Stimulated activated CD4-positive, alpha-beta T cell treated with anti-CD3 and anti-CD28 coated beads, Interleukin-12 subunit alpha, Interleukin-12 subunit beta, amount 100 ng/mL, for 48 hours (primary cell): ENCODE results near the gene TTI1.

Experiments used
- DNase-seq, 3 donors: peaks; one replicate each; pipeline ENCODE4 v3.0.0-alpha.2; 2020; ENCODE audit warnings: low read depth in 2 of 3, low spot score in 1 of 3

The TTI1 gene

DNA sequence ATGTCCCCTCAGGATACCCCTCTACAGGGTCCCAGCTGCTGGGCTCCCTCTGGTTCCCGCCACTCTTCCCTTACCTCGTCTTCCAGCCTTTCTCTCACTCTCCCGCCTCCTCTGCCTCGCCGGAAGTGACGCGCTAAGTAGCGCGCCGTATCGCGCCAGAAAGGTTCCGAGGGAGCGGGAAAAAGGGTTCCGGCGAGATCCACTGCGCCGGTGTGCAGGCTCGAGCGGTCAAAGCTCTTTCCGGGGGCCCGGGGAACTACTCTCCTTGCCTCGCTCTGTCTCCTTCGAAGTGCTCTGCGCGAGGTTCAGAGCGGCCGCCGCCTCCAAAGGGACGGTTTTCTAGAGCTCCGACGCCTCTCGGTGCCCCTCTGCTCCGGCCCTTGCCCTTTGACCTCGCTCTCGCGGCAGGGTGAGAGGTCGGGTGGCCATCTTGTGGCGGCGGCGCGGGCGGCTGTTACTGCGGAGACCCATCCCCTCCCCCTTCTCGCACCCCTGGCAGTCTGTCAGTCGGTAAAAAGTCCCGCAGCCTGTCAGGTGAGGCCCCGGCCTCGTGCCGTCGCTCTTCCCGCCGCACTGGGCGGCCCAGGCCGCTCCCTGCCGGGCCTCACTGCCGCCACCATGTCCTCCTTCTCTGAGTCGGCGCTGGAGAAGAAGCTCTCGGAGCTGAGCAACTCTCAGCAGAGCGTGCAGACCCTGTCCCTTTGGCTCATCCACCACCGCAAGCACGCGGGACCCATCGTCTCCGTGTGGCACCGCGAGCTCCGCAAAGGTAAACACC, at the start of gene TTI1, which contains the start of gene RPRD1B:
TSS of gene TTI1 (minus strand) at position 127 of the 778 bp plus-strand sequence. CDS start 19,640 bp downstream, outside the sequence.
TSS of gene RPRD1B (plus strand) at position 417 of the 778 bp plus-strand sequence. CDS start at position 619, 202 bp downstream.
- peak; percentile 80 to 83 (median 81) for DNase-seq

DNA sequence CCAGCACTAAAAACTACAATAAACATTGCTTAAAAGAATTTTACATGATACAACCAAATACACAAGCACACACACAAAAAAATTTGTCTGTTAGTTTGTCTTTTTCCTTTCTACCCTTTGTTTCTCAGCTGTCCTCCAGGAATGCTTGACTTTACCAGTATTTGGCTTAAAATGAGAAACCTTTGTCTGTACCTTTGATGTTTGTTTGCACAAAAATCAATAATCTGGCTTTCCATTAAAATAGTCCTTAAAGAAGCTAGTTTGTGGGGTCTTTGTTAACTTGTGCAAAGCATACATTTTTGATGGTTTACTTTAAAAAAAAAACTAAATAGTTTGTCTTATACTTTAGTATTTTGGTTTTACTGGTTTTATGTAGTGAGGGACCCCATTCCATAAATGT, 49.6 kb upstream of the TTI1 start:
- no peak for DNase-seq

DNA sequence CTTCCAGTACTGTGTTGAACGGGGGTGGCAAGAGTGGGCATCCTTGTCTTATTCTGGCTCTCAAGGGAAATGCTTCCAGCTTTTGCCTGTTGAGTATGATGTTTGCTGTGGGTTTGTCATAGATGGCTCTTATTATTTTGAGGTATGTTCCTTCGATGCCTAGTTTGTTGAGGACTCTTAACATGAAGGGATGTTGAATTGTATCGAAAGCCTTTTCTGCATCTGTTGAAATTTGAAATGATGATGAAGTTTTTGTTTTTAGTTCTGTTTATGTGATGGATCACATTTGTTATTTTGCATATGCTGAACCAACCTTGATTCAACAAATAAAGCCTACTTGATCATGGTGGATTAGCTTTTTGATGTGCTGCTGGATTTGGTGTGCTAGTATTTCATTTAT, 48.3 kb upstream of the TTI1 start:
- no peak for DNase-seq

DNA sequence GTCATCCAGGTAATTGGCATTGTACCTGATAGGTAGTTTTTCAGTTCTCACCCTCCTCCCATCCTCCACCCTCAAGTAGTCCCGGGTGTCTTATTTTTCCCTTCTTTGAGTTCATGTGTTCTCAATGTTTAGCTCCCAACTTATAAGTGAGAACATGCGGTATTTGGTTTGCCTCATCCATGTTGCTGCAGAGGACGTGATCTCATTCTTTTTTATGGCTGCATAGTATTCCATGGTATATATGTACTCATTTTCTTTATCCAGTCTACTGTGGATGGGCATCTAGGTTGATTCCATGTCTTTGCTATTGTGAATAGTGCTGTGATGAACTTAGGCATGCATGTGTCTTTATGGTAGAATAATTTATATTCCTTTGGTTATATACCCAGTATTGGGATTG, 46.1 kb upstream of the TTI1 start:
- no peak for DNase-seq

DNA sequence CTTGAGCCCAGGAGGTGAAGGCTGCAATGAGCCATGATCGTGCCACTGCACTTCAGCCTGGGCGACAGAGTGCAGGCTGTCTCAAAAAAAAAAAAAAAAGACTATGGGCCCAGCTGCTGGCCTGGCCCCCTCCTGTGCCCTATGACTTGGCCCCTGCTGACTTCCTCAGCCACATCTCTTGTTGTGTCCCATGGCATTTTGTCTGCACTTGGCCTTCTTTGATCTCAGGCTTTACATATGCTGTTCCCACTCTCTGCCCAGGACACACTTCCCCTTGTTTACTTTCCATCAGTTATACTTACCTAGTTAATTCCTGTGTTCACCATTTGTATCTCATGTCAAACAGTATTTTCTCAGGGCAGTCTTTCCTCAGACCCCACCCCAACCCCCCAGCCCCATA, 44.8 kb upstream of the TTI1 start:
- no peak for DNase-seq

DNA sequence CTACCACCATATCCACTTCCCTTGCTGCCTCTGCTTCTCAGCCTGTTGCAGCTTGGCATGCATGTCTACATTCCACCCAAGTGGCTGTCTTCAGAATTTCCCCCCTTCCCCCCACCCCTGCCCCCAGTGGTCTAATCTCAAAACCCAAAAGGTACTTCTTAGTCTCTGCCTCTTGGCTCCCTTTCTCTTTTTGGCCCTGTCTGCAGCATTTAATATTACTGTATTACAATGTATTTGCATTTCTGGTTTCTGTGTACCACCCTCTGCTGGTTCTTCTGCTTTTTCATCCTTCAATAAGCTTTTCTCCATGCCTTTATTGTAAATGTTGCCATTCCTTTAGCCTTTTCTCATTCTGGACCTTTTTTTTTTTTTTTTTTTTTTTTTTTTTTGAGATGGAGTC, 43.3 kb upstream of the TTI1 start:
- no peak for DNase-seq

DNA sequence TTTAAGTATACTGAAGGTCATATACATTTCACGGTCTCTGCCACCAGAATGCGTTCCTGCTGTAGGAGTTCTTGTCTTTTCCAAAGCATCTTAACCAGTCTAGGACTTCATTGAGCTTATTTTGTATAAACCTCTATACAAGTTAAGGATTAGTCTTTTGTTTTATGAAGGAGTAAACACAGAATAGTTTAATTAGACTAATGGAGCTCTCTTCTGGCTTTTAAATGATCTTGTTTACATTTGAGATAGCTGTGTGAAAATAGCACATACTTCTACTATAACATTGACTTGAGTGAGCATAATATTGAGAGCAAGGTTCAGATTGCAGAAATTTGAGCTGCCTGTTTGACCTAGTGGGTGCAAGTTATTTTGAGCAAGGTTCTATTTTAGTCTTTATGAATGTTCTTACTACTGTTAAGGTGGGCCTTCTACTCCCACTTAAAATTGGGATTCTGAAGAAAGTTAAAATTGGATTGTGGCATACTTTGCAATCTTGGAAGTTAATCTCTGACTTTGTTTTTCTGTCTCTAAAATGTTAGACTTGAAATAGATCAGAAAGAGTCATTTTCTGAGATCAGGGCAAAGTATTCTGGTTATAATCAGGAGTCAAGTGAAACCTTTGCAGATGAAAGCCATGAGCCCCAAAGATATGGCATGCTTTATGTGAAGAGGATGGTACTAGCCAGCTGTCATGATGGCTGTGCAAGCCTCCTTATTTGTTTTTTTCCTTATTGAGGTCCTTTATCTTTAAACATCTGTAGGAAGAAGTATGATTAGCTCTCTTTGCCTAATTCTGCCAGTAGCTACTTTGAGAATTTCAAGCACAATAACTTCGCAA, 42.1 kb upstream of the TTI1 start:
- DNase-seq: no peak

DNA sequence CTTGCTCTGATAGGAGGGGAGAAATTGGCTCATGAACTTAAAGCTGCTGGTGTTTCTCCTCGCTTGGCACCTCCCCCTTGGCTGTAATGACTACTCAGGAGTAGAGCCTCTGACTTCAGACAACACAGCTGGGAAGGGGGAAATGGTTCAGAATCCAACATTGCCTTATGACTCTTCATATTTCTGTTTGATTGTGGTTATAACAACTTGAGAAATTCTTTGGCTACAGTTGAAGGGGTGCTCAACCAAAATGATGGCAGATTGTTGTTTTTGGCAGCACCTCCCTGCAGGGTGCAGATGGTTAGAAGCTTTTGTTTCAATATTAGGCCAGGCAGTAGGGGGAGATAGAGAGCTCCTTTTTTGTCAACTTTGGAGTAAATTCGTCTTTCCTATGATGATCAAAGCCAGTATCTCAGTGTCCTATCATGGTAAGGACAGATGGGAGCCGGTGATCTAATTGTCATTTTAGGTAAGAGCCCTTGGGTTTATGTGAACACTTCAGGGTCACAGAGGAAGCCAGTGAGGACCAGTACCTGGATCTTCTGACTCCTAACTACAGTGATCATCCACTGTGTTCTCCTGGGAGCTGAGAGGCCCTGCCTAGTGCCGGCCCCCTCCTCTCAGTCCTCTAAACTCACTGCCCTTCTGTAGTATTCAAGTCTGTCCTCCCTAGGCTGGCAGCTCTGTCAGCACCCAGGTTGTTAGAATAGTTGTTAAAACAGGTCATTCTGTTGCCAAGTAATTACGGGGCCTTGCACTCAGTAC, 40.2 kb upstream of the TTI1 start:
- DNase-seq: peak in 1 of 3 donors; percentile 48

DNA sequence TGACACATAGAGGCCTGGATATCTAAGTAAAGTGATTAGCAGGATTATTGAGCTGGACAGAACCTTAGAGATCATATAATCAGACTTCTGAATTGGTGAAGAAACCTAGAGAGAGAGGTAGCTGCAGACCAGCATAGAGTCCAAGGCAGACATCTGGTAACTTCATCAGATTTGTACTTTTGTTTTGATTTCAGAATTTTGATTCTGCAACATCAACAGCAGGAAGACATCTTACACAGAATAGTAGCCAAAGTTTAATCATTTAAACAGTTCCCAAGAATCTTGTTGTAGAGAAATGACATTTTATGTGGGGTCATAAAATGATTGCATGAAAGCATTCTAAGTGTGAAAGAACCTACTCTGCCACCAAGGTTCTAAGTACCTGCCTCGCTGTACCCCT, 39.6 kb upstream of the TTI1 start:
- DNase-seq: no peak

DNA sequence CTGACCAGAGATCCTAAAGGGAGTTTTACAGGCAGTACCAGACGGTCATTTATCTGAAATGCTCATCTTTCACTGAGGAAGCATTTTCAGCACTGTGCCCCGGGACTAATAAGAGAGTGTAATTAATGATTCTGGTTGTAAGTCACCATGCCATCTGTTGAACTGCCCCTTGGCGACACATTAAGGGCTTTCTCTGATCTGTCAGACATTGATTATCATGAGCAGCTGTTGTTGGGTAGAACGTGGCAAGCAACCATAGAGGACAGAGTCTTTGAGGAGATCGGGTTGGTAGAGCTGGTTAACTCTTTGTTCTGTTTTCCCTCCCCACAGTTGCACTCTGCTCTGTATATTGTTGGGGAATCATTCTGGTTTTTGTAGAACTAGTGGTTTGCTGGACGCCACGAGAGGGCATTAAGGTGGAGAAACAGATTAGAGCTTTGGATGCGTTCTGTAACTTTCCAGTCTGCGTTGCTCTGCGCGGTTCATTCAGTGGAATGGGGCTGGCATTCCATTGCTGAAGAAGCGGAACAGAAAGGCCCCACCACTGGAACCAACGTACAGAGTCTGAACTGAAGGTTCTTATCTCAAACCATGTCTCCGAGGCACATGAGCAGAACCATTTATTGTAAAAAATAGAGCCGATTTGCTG, 34.6 kb upstream of the TTI1 start:
- DNase-seq: no peak

DNA sequence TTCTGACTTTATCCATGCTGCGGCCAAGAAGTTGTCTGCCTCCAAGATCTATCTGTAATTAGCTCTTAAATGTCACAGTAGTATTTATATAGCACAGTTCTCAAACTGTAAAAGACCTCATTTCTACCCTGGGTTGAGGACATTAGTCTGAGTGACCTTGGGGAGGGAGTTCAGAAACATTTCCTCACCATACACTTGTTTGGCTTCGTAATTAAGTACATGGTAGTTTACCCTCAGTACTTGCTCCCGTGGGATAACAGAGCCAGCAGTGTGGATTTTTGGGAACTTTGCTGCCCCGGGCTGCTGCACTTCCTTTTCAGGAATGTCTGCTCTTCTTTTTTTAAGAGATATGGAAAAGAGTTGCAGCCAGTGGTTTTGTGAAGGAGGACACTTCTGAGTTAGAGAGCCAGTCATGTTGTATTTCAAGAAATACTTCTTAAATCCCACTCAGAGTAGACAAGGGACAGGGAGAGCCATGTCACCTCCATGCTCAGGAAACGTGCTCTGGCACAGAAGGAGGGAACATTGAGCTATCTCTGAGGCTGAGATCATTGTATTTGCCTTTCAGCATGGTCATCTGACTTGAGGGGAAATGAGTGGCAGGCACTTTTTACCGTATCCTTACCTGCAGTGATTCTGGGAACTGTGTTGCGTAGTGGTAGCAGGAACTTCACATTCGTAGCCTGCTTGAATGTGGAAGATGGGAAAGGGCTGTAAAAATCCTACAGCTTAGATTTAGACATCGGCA, 33.9 kb upstream of the TTI1 start:
- no peak for DNase-seq

DNA sequence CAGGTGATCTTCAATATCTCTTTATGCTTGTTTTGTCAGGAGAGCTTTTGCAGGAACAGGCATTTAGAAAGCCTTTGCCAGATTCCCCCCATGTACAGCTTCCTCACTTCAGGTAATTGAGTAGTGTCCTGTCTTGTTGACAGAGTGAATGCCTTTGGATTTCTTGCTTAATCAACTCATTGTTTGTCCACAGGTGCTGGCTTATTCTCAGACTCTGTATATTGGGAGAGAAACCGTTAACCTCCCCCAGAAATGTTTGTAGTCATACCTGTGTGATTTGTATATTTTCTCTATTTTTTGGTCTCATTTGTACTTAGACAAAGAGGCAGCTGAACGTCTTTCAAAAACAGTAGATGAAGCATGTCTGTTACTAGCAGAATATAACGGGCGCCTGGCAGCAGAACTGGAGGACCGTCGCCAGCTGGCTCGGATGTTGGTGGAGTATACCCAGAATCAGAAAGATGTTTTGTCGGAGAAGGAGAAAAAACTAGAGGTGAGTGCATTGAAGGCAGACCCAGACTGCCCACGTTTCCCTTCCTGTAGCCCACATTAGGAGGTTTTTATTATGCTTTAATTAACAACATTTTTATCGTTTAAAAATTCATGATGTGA, 32.6 kb upstream of the TTI1 start:
- no peak for DNase-seq

DNA sequence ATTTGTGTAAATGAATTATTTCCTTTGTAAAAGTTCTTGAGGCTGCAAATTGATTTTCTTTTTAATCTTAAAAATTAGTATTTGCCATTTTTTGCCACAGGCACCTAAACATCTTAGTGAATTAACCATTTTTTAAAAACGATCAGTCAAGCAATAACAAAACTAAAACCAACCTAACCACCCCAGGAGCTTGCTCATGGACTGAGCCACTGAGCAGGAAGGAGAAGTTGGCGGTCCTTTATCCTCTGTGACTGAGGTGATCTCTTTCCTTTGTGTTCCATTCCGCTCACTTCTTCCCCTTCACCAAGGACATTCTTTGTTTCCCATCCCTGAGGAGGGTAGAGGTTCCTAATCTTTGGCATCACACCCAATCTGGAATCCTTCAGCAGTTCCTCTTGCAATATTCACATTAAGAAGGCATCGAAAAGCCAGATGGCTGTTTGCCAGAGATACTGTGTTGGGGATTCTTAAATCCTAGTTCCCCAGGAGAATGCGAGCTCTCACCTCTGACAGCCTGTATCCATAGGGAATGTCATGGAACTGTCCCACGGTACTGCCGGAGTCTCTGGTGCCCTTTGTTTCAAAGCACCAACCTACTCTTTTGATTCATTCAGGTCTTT, 30.8 kb upstream of the TTI1 start:
- no peak for DNase-seq

DNA sequence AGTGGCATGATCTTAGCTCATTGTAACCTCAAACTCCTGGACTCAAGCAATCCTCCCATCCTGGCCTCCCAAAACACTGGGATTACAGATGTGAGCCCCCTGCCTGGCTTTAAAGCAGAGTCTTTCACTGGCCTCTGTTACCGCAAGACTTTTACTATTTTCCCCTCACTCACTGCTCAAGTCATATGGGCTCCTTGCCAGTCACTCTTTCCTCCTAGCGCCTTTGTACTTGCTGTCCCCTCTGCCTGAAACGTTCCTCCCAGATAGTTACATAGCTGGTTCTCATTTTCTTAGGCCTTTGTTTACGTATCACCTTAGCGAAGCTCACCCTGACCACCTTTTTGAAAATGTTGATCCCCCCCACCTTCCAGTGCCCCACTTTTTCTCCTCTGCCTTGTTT, 29.6 kb upstream of the TTI1 start:
- no peak for DNase-seq

DNA sequence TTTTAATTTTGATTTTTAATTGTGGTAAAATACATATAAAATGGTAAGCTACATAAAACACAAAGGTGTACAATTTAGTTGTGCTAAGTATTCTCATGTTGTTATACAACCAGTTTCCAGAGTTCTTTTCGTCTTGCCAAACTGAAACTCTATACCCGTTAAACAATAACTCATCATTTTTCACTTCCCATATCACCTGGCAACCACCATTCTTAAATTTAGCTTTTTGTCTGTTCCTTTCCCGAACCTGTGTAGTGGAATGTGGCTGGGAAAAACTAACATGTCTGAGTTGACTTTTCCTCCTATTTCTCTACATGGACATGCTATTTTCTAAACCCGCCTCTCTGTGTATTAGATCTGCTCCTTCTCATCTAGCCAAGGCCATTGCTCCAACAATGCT, 27.9 kb upstream of the TTI1 start:
- DNase-seq: no peak

DNA sequence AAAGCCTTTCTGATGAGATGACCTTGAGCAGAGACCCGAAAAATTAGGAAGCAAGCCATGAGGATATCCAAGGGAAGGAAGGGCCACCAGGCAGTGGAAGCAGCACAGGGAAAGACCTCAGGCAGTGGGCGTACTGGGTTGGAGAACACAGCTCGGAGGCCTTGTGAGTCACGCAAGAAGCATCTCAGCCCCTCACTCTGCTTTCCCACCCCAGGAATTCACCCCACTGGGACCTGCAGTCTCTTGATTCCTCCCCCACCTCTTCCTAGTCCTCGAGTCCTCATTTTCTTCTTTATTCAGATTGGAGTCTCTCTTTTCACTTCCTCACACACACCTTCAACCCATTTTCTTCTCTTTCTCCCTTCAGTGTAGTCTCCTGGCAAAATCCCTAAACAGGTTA, 27.3 kb upstream of the TTI1 start:
- DNase-seq: no peak

DNA sequence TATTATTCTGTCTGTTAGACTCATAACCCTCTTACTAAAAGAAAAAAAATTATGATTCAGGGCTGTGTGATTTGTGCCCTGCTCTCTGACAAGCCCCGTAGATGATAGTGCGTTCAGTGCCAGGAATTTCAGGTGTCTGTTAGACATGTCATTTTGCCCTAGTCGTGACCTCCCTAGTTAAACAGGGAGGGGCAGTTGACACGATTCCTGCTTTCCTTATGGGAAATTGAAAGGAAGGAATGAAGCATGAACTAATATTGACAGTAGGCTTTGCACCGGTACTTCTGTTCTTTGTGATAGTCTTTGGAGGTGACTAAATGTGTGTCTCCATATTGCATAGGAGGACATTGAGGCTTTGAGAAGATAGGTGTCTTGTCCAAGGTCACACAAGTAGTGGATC, 26.6 kb upstream of the TTI1 start:
- no peak for DNase-seq

DNA sequence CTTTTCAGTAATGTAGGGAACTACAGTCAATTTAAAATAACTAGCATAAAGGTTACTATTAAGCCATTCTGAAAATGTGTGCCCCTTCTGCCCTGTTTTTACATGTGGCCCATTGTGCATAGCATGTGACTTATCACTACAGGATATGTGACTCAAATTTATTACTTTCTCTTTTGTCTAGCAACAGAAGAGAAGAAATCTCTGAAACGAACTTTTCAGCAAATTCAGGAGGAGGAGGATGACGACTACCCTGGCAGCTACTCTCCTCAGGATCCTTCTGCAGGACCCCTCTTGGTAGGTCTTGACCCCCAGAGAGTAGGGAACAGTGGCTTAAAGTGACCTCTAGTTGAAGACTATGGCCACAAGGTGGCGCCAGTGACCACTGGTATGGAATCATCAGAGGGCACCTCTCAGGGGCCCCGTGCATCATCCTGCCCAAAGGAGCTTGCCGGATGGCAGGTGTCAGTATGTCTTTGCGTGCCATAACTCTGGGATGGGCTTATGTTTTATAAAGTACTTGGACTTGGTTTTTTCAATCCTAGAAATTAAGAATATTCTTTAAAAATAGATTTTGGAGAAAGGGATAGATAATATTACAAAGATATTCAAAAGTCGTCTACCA, 24.2 kb upstream of the TTI1 start:
- peak; percentile 48 to 57 (median 57) for DNase-seq

DNA sequence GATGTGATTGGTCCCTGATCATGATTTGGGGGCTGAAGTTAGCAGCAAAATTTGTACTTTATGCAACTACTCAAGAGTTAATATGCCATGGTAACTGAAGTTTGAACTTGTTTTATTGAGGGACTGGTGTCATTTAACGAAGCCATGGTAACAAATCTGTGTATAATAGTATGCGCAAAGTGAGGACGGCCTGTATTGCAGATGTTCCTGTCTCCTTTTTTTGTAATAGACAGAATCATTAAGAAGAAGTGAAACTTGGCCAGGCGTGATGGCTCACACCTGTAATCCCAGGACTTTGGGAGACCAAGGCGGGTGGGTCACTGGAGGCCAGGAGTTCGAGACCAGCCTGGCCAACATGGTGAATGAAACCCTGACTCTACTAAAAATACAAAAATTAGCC, 22.6 kb upstream of the TTI1 start:
- no peak for DNase-seq
